OCI-LY7 (cell line): ENCODE measurements around the gene ROMO1. TPM values are rescaled to one million over a fixed set of nuclear protein-coding genes. Genes with fewer than 3 reads are reported as not detected.
"Not testable (repeated sequence)": the region's sequence is repeated elsewhere in the genome, so short reads cannot be mapped to it uniquely, and the experiment has no call there.

Source experiments
- BruUV-seq: library from RNA; stranded (reverse); fragments of 400-500 nt; replicated peaks from 2 replicates; lab custom pipeline; 2021; lab: Mats Ljungman, UMichigan
- CTCF ChIA-PET: fragments of 300-600 bp; sonication (Branson Sonifier 250); formaldehyde crosslinking; loops from one replicate; lab custom pipeline; 2022; ENCODE audit warnings: antibody characterized with exemption; ENCODE audit not compliant: unreplicated experiment; lab: Charles Lee
- POLR2A ChIA-PET: fragments of 300-600 bp; sonication (Branson Sonifier 250); formaldehyde crosslinking; loops from one replicate; lab custom pipeline; 2022; ENCODE audit warnings: antibody characterized with exemption; lab: Charles Lee
- DNase-seq: peaks from one replicate; pipeline ENCODE4 v3.0.0-alpha.2; 2015; ENCODE audit warnings: low spot score
- H2AFZ ChIP-seq: fragments of 200-600 bp; sonication (generic), shearing (Covaris generic); 2 replicates; pipeline ENCODE4 v1.6.1; 2014; ENCODE audit warnings: mild to moderate bottlenecking, antibody characterized with exemption, low read length, moderate library complexity
- H3K27ac ChIP-seq: fragments of 200-600 bp; sonication (generic); 2 replicates; pipeline ENCODE4 v1.5.1; 2014; ENCODE audit warnings: mixed run types, low read depth, mild to moderate bottlenecking, moderate library complexity, low read length, inconsistent platforms; ENCODE audit not compliant: poor library complexity, severe bottlenecking
- H3K36me3 ChIP-seq: fragments of 200-600 bp; sonication (generic); 2 replicates; pipeline ENCODE4 v1.6.1; 2014; ENCODE audit warnings: mild to moderate bottlenecking, antibody characterized with exemption, low read length, moderate library complexity, mixed read lengths; ENCODE audit not compliant: insufficient read depth
- H3K4me1 ChIP-seq: fragments of 200-600 bp; sonication (generic); 2 replicates; pipeline ENCODE4 v1.5.1; 2014; ENCODE audit warnings: mild to moderate bottlenecking, low read length; ENCODE audit not compliant: insufficient read depth, poor library complexity, severe bottlenecking
- H3K4me2 ChIP-seq: fragments of 200-600 bp; sonication (generic); 2 replicates; pipeline ENCODE4 v1.6.1; 2014; ENCODE audit warnings: mild to moderate bottlenecking, low read length
- H3K4me3 ChIP-seq: fragments of 200-600 bp; sonication (generic); 2 replicates; pipeline ENCODE4 v1.5.1; 2014; ENCODE audit warnings: mild to moderate bottlenecking, low read depth, low read length; ENCODE audit not compliant: poor library complexity, severe bottlenecking
- H3K79me2 ChIP-seq: fragments of 200-600 bp; sonication (generic); 2 replicates; pipeline ENCODE4 v1.6.1; 2016; ENCODE audit warnings: low read depth, mild to moderate bottlenecking, low read length, moderate library complexity, mixed read lengths; ENCODE audit not compliant: insufficient read depth
- H3K9me2 ChIP-seq: fragments of 200-600 bp; sonication (generic); 2 replicates; pipeline ENCODE4 v1.6.1; 2016; ENCODE audit warnings: mild to moderate bottlenecking, low read length, mixed read lengths; ENCODE audit not compliant: insufficient read depth
- H3K9me3 ChIP-seq: fragments of 200-600 bp; sonication (generic); 2 replicates; pipeline ENCODE4 v1.6.1; 2014; ENCODE audit warnings: mild to moderate bottlenecking, mixed run types, low read length, mixed read lengths
- H4K20me1 ChIP-seq: fragments of 200-600 bp; sonication (generic); 2 replicates; pipeline ENCODE4 v1.6.1; 2014; ENCODE audit warnings: mild to moderate bottlenecking, antibody characterized with exemption, low read length, moderate library complexity, mixed read lengths; ENCODE audit not compliant: insufficient read depth
- EZH2phosphoT487 ChIP-seq: fragments of 200-600 bp; sonication (generic); IDR thresholded peaks from 2 replicates; pipeline ENCODE4 v1.6.1; 2018; ENCODE audit warnings: low read depth, borderline replicate concordance, mild to moderate bottlenecking, mixed run types, antibody characterized with exemption, low read length, moderate library complexity, mixed read lengths
- intact Hi-C: fragments of 100-400 bp; cut with micrococcal nuclease; formaldehyde crosslinking; loops from one replicate; pipeline ENCODE4 v1.10.0; 2022; ENCODE audit not compliant: unreplicated experiment
- total RNA-seq, 2 experiments: library from RNA; depleted of rRNA in 1 of 2; stranded (reverse); fragments of >200 nt in 1 of 2; shearing (Covaris generic) in 1 of 2; gene quantifications; 2 replicates each; pipeline ENCODE4 v1.2.3, GENCODE V29; 2014 to 2022
- TF ChIP-seq, protein P1 (sequence below): fragments of 200-600 bp; sonication (generic); conservative IDR thresholded peaks from 2 replicates; pipeline ENCODE4 v1.5.1; 2014; ENCODE audit warnings: mild to moderate bottlenecking, antibody characterized with exemption, low read length, moderate library complexity, mixed read lengths

The ROMO1 gene
- total RNA-seq, 2 experiments from 2014 or later, result 164 to 393 TPM

DNA sequence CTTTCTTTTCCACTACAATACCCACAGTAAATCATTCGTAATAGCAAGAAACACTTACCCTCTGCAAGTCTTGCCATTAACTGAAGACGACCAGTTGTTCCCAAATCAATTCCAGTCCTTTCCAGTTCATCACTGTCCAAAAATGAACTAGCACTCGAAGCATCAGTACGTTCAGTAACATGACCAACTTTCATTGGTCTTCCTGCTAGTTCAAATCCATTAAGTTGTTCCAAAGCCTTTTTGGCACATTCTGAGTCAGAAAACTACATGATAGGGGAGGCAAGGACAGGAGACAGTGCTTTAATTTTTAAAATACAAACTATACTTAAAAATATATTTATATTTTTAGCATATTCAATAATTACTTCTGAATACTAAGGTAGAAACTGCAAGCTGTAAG is 14.9 kb downstream of the ROMO1 start:
- no peak for TF ChIP-seq EZH2phosphoT487
- TF ChIP-seq, protein P1, sequence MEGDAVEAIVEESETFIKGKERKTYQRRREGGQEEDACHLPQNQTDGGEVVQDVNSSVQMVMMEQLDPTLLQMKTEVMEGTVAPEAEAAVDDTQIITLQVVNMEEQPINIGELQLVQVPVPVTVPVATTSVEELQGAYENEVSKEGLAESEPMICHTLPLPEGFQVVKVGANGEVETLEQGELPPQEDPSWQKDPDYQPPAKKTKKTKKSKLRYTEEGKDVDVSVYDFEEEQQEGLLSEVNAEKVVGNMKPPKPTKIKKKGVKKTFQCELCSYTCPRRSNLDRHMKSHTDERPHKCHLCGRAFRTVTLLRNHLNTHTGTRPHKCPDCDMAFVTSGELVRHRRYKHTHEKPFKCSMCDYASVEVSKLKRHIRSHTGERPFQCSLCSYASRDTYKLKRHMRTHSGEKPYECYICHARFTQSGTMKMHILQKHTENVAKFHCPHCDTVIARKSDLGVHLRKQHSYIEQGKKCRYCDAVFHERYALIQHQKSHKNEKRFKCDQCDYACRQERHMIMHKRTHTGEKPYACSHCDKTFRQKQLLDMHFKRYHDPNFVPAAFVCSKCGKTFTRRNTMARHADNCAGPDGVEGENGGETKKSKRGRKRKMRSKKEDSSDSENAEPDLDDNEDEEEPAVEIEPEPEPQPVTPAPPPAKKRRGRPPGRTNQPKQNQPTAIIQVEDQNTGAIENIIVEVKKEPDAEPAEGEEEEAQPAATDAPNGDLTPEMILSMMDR, result no peak
- H3K9me2 ChIP-seq, result no peaks in the 10 kb centered on the region
- H3K4me2 ChIP-seq, result no peak overlapping the region
- BruUV-seq, result no TSS peak
- no peak overlapping the region for H3K27ac ChIP-seq
- peaks cover 100% of the 10 kb centered on the region for H3K36me3 ChIP-seq
- H3K4me3 ChIP-seq, result no peak overlapping the region
- peaks cover 90% of the 10 kb centered on the region; the same call in 1 of the 2 replicates for H3K79me2 ChIP-seq
- intact Hi-C loops, result no loop called here
- no peaks in the 10 kb centered on the region for H3K9me3 ChIP-seq
- no peaks in the 10 kb centered on the region for H3K4me1 ChIP-seq
- no peak overlapping the region for H2AFZ ChIP-seq
- ChIA-PET CTCF (no interaction called here), POLR2A (interaction anchor here (0.7 to 2.0 kb wide), 4 partner anchors 14 to 132 kb away, joined by 3 to 5 read pairs (median 5); no protein-coding TSS in a partner anchor)
- DNase-seq, result no peak
- H4K20me1 ChIP-seq, result peaks cover 36% of the 10 kb centered on the region

DNA sequence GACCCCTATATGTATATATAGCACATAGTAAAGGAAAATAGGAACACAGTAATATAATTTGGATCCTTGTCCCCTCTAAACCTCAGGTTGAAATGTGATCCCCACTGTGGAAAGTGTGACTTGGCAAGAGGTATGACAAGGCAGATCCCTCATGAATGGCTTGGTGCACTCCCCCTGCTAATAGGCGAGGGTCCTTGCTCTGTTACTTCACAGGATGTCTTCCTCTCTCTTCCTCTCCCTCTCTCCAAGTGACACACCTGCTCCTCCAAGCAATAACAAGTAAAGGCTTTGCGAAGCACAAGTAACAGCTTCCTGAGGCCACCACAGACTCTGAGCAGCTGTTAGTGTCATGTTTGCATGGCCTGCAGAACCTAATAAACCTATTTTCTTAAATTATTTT is 16.4 kb downstream of the ROMO1 start:
- intact Hi-C loops, result no loop called here
- peaks cover 26% of the 10 kb centered on the region; the same call in 1 of the 2 replicates for H4K20me1 ChIP-seq
- no peak for DNase-seq
- H3K27ac ChIP-seq, result no peak overlapping the region
- H3K4me2 ChIP-seq, result no peak overlapping the region
- H3K79me2 ChIP-seq, result peaks cover 90% of the 10 kb centered on the region; the same call in 1 of the 2 replicates
- CTCF ChIA-PET, result no interaction called here
- H3K9me2 ChIP-seq, result no peaks in the 10 kb centered on the region
- H3K36me3 ChIP-seq, result peaks cover 100% of the 10 kb centered on the region
- no peaks in the 10 kb centered on the region for H3K4me1 ChIP-seq
- BruUV-seq, result no TSS peak
- POLR2A ChIA-PET, result no interaction called here
- no peak overlapping the region for H2AFZ ChIP-seq
- no peak overlapping the region for H3K4me3 ChIP-seq
- TF ChIP-seq EZH2phosphoT487, result no peak
- TF ChIP-seq, protein P1, result no peak
- H3K9me3 ChIP-seq, result no peaks in the 10 kb centered on the region

DNA sequence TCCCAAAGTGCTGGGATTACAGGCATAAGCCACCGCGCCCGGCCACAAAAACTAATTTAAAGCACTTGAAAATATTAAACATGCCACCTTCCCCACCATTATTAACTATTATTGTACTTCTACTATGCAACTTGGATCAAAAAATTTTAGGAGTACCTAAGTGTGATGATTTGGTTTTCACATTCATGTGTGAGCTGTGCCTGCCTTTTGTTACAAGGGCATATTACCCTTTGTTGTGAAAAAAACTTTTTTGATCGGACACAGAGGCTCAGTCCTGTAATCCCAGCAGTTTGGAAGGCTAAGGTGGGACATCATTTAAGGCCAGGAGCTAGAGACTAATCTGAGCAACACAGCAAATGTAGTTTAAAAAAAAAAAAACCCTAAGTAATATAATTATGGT is 17.1 kb downstream of the ROMO1 start:
- Histone ChIP-seq H3K9me2 (no peaks in the 10 kb centered on the region), H3K4me3 (no peak overlapping the region), H3K4me2 (no peak overlapping the region), H2AFZ (no peak overlapping the region), H3K36me3 (peaks cover 100% of the 10 kb centered on the region), H3K4me1 (no peaks in the 10 kb centered on the region), H3K79me2 (peaks cover 90% of the 10 kb centered on the region; the same call in 1 of the 2 replicates), H4K20me1 (peaks cover 20% of the 10 kb centered on the region; the same call in 1 of the 2 replicates), H3K27ac (no peak overlapping the region), H3K9me3 (no peaks in the 10 kb centered on the region)
- intact Hi-C loops, result no loop called here
- POLR2A ChIA-PET, result no interaction called here
- no peak for DNase-seq
- BruUV-seq, result no TSS peak
- CTCF ChIA-PET, result no interaction called here
- TF ChIP-seq, protein P1, result no peak
- TF ChIP-seq EZH2phosphoT487, result no peak

DNA sequence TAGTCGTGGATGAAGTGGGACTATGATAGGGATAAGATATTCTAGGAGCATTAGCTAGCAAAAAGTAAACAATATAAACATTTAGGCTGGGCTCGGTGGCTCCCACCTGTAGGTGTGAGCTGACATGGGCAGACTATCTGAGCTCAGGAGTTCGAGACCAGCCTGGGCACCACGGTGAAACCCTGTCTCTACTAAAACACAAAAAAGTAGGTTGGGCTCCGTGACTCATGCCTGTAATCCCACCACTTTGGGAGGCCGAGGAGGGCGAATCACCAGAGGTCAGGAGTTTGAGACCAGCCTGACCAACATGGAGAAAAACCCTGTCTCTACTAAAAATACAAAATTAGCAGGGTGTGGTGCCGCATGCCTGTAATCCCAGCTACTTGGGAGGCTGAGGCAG is 19.1 kb downstream of the ROMO1 start:
- intact Hi-C loops, H3K27ac ChIP-seq, DNase-seq, BruUV-seq, H3K9me2 ChIP-seq, H2AFZ ChIP-seq, H3K4me2 ChIP-seq, H3K9me3 ChIP-seq, H3K4me3 ChIP-seq, H3K4me1 ChIP-seq: not testable (repeated sequence)
- Histone ChIP-seq H3K79me2 (peaks cover 90% of the 10 kb centered on the region; the same call in 1 of the 2 replicates), H4K20me1 (peaks cover 20% of the 10 kb centered on the region; the same call in 1 of the 2 replicates), H3K36me3 (peaks cover 99% of the 10 kb centered on the region)
- POLR2A ChIA-PET, result interaction anchor here (0.7 to 2.0 kb wide), 4 partner anchors 13 to 25 kb away, joined by 3 to 5 read pairs (median 4); partner anchors contain the start of gene RBM39
- CTCF ChIA-PET, result interaction anchor here (0.7 kb wide), 1 partner anchor 8 kb away, joined by 4 read pairs; no protein-coding TSS in a partner anchor
